HG03045 (cell line): ENCODE results near the gene MEIKIN.

Experiments
- ATAC-seq: cut with Tn5 transposase; IDR thresholded peaks from one replicate; pipeline ENCODE4 v1.9.1; 2021; ENCODE audit warnings: mild to moderate bottlenecking, moderate library complexity; ENCODE audit not compliant: unreplicated experiment

The MEIKIN gene

DNA sequence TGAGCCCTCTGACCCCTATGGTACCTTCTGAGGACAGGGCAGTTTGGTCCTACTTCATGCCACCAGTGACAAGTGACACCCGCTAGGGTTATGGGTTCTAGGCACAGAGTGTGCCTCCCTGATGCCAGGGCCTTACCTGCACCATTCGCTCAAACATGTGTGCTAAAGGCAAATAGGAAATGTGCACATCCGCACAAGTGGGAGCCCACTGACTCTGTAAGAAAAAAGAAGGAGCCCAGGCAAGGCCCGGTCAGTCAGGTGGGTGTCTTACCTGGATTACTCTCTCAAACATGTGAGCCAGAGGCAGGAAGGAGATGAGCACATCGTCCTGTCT, 29.1 kb upstream of the MEIKIN start:
- no peak for ATAC-seq

DNA sequence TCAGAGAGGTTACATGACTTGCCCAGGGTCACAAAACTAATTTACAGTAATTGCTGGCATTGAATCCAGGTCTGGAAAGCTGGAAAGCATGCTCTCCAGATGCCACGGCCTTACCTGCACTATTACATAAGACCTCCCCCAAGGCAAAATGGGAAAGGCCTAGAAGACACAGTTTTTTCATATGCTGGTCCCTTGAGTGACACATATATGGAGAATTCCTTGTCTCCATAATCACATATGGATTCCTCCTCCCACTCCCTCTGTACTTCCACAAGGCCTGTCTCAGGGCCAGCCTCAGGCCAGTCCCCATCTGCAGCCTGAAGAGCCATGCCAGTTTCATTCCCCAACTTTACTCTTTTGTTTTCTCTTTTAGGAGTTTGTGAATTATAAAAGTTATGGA, 28.6 kb upstream of the MEIKIN start:
- ATAC-seq: no peak

DNA sequence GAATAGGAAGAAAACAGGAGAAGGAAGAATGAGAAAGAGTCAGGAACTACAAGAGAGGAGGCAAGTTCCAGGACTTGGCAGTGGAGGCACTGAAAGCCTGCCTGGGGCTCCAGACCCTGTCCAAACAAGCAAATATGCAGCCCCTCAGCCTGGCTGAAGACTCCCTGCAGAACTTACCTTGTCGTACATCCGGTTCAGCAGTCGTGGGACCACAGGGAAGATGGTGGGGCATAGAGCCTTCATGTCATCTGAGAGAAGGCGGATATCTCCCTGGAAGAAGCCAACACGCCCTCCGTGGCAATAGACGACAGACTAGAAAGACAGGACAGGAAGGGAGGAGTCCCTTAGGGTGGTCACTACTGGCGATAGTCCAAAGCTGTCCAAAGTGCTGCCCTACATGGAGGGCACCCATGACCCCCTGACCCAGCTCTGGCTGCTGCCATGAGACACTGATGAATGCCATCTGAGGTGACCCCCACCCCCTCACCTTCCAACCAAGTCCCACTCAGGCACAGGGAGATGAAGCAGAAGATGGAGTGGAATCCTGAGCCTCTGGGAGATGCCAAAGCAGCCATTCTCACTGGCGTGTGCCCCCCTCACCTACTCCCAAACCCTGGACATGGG, 27.7 kb upstream of the MEIKIN start:
- ATAC-seq: no peak

DNA sequence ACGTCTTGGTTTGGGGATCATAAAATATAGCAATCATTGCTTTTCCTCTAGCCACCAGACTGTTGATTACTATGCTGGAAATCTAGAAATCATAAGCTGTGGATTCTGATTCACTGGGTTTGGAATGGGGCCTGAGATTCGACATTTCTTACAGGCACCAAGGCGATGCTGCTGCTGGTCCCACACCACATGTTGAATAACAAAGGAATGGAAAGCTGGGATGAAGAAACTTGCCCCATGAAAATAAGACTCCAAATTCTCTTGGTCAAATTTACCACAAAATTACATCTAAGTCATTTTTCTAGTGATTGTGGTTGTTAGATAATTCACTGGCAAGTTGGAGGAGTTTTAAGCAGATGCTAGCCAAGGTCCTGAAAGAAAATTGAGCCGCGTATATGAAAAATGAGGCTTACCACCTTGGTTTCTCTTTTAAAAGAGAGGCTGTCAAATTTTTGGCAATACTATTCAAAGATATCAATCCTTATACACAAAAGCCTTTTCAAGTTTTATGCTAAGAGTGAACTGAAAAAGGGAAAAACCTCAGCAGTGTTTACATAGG, 23.0 kb upstream of the MEIKIN start:
- no peak for ATAC-seq

DNA sequence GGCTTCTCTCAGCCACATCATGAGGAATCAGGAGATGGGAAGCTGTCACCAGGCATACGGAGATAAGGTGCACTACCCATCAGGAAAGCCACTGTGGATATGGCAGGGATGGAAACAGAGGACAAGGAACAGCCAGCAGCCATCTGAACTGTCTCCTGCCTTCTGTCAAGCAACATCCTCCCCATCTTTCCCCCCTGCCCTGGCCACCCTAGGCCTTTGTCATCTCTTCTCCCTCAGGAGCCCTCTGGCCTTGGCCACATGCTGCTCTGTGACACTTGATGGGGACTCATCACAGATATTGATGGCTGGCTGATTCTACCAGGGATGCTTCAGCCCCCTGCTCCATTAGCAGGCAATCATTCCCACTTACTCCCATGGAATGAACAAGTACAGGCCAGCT, 21.1 kb upstream of the MEIKIN start:
- ATAC-seq: no peak

DNA sequence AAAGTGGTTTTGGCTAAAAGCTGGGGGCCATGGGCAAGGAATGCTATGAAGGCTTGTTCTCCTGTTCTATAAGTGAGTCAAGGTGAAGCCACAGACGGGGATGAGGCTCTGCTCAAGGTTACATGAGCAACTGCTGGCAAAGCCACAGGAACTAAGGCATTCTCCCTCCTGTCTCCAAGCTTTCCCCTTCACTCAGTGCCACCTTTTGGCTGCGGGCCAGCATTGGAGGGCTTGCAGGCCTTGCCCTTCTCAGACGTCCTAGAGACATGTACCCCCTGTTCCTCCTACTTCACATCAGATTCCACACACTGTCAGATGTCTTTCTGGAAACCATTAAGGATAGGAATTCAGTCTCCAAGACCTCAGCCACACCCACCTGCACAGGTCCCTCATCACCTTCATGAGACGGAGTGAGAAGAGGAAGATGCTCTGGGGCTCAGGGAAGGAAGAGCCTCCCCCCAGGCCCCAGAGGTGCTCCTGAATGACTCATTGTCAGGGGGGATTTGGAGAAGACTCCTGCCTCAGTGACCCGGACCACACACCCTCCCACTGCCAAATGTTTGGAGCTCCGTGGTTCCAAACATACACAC, 20.5 kb upstream of the MEIKIN start:
- ATAC-seq: no peak

DNA sequence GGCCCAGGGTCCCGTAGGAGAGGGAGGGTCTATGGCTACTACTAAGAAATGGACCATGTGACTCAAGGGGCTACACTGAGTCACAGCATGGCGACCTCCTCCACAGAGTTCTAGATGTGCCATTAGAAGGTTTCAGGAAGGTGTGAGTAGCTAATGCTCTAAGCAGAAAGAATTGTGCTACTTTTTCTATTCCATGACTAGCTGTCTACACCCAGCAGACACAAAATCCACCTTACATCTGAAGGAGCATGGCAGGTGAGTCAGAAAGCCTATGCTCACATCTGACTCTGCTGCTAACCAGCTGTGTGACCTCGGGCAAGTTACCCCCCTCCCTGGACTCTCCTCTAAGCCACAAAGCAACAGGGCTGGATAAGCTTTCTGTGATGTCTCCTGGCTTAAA, 14.4 kb upstream of the MEIKIN start:
- ATAC-seq: no peak

DNA sequence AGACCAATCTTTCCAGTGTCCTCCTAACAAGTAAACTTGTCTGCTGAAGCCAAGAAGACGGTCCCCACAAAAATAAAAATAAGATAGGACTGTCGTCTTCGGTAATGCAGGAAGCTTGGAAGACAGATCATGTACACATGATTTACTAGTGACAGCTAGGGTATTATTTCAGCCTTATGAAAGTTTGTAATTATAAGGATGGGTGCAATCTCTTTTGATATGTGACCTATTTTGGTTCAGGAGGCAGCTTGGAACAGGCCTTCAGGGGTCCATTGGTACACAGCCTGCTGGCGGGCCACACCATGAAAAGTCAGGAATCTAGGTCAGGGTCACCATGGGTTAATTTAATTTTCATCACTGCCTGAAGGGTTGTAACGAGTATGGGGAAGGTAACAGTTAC, 13.7 kb upstream of the MEIKIN start:
- ATAC-seq: no peak

DNA sequence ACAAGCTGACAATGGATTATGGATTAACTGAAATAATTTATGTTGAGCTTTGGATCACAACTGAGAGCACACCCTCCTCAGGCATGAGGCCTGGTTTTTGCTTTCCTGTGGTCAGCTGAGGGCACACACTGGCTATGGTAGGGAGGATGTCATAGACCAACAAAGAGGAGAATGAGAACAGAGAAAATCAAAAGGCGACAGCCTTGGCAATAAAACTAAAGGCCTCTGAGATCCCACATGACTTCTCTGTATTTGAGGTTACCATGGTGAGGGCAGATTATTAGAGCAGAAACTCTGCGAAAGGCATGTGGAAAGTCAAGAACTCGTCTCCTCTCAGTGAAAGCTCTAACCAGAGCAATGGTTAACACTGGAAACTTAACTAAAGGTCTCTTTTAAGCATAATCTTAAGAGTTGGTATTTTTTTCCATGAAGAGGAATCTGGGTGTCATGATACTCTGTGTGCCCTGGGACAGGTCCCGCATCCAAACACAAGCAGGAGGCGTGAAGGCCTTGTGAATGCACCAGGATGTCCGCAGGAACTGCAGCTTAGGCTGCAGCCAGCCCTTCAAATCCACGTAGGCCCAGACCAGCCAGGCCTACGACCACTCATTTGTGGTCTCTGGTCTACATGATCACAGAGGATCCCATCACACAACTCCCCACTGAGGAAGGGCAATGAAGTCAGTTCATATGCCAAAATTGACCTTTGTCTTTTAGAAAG, 12.4 kb upstream of the MEIKIN start:
- no peak for ATAC-seq

DNA sequence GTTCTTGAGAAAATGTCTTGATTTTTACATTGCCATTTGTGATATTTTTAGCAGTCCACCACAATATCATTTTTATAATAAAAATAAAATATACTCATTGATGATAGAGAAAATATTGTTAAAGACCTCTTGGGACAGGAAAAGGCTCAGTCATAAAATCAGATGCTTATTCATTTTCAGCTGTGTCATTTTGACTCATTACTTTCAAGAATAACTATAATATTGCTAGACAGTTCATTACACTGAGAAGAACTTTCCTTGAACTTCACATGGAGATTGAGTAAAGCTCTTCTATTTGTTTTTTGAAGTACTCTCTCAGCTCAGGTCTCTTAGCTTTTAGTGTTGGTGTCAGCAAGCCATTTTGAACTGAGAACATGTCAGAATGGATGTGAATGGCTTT, 8.5 kb upstream of the MEIKIN start:
- ATAC-seq: no peak

DNA sequence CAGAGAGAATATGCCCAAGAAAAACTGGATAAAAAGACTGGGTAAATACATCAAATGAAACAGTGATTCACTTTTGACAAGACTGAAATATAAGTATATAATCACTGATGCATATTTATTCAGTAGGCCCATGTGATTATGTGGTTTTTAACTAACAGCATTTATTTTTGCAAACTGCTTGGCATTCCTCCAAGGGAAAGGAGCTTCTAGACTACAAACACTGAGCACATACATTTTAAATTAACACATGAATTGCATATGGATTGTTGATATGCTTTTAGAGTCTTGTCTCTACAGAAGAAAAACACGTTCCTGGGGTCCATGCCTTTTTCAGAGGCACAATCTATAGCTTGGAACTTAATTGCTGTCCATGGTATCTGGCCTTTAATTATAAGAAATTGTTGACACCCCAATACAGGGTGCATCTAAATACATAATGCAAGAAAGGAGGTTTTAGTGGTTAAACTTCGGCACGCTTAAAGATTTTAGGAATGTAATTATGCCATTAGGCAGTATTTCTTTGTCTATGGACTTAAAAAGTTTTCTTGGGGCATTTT, 6.9 kb upstream of the MEIKIN start:
- ATAC-seq: no peak

DNA sequence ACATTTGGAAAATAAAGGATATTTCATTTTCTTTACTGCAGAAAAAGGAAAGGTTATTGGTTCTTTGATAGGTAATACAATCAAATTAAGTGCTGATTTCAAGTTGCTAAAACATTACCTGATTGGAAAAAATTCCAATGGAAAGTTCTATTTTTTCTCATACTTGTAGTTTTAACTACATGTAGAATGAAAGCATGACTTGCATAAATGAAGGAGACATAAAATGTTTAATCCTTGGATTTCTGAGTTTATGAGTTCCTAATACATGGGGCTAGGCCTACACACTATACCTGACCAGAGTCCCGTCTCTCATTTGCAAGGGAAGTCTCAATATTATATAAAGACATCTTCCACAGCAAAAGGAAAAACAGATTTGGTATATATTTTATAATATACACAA, 5.2 kb upstream of the MEIKIN start:
- no peak for ATAC-seq

DNA sequence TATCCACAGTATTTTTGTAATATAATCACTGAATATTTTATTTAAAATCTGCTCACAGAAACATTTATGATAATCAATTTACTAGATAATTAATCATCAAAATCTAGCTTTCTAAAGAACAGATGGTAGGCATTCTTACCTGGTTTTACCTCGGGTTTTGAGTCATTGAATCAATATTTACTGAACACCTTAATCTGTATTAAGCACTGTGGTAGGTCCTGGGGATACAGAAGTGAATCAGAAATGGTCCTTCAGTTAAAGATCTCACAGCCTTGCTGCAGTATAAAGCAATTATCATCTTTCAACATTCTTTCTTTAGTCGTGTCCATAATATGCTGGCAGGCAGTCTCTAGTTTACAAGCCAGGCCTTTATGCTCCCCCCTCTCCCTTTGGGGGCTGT, 2.0 kb upstream of the MEIKIN start:
- no peak for ATAC-seq

DNA sequence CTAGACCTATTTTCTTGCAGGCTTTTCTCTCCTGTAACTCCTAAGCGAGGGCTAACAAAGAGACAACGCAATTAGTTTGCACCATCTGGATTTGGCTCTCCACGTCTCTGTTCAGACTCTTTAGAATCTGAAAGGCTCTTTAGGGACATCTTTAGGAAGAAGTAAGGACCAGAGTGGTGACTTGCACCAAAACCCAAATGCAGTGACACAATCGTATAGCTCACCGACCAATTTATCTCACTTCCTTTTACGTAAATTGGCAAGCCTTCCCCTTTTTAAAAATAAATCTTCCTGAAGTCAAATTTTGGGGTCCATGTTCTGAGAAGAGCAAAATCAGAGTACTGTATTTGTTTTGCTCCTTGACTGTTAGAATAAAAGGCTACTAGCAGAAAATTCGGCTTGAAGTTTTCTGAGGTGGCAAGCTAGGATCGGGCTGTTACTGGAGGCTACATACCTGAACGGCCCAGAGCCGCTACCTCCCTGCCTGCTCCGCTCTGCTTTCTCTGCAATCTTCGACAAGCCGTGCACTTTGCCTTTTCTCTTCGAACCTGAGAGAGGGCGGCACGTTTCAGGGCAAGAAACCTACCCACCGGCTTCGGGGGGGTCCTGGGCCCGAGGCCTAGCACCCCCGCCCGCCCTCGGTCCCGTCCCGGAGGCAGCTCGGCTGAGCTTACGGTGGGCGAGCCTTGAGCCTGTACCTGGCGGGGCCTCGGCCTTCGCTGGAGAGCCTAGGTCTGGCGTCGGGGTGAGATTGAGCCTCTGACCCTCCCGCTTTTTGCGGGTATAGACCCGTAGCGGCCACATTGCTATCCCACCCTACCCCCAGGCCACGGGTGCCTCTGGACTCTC, 537 bp downstream of the MEIKIN start:
- no peak for ATAC-seq

DNA sequence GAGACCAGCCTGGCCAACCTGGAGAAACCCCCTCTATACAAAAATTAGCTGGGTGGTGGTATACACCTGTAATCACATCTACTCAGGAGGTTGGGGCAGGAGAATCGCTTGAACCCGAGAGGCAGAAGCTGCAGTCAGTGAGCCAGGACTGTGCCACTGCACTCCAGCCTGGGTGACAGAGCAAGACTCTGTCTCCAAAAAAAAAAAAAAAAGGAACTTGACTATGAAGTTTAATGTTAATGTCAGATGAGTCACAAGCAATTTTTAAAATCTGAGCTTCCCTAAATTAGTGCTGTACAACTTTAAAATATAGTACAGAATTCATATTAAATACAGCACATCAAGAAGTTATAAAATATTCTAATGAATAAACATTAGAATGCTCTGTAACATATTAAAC, 1.5 kb downstream of the MEIKIN start:
- no peak for ATAC-seq

DNA sequence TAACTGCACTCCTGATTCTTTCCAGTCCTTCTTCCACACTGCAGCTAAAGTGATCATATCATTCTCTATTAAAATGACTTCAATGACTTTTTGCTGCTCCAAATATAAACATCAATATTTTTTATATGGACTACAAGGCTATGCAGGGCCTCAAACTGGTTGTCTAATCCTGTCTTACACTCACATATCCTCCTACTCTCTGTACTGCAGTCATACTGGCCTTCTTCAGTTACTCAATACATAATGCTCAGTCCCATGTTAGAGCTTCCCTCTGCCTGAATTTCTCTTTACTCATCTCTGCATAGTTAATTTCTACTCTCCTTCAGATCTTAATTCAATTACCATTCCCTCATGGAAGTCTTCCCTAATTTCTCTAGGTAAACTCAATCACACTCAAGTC, 3.4 kb downstream of the MEIKIN start:
- no peak for ATAC-seq

DNA sequence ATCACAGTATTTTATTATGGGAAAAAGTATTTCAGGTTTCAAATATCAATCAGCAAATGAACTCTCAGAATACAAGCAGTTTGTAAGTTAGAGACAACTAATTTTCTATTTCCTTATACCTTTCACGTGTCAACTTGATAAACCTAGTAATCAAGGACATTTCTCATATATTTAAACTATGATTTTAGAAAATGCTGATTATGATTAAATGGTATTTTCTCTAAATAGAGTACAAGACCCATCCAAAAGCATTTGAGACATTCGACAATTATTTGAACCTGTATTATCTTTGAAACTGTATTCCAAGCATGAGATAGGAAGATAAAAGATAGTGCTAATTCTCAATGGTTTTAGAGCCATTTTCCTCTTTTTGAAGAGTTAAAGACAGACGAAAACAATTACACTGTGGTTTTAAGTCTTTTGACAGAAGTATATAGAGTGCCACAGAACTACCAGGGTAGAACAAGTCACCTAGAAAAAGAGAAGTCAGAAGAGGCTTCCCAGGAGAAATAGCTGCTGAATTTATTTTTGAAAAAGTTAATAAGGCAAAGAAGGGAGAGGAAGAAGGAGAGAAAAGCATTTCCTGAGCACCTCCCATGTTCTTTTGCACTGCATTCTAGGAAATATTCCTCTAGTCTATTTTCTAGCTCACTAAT, 5.6 kb downstream of the MEIKIN start:
- ATAC-seq: no peak

DNA sequence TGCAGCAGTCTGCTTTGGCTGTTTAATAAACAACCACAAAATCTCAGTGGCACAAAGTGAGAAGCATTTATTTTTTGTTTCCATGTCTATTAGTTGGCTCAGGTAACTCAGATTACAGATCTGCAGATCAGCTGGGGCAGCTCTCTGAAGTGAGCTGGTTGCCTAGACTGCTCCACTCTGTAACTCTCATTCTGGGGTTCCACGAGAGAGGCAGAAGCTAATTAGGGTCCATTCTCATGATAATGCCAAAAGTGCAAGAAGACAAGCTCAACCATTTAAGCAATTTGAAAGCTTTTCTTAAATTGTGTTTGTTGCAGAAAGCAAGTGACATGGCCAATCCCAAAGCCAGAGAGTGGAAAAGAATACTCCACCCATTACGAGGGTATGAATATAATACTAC, 13.2 kb downstream of the MEIKIN start:
- ATAC-seq: no peak

DNA sequence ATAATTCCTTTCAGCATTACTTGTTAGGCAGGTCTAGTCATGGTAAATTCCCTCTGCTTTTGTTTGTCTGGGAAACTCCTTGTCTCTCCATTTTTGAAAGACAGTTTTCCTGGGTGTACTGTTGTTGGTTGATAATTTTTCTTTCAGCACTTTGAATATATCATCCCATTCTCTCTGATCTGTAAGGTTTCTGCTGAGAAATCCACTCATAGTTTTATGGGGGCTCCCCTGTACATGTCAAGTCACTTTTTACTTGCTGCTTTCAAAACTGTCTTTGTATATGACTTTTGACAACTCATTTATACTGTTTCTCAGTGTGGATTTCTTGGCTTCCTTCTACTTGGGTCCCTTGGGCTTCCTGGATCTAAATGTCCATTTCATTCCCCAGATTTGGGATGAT, 16.5 kb downstream of the MEIKIN start:
- ATAC-seq: no peak

DNA sequence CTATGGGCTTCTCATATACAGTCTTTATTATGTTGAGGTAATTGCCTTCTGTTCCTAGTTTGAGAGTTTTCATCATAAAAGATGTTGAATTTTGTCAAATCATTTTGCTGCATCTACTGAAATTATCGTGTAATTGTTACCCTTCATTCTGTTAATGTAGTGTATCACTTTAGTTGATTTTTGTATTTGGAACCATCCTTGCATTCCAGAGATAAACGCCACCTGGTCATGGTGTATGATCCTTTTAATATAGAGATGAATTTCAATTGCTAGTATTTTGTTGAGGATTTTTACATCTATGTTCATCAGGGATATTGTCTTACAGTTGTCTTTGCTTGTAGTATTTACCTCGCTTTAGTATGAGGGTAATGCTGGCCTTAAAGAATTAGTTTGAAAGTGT, 19.3 kb downstream of the MEIKIN start:
- ATAC-seq: no peak

DNA sequence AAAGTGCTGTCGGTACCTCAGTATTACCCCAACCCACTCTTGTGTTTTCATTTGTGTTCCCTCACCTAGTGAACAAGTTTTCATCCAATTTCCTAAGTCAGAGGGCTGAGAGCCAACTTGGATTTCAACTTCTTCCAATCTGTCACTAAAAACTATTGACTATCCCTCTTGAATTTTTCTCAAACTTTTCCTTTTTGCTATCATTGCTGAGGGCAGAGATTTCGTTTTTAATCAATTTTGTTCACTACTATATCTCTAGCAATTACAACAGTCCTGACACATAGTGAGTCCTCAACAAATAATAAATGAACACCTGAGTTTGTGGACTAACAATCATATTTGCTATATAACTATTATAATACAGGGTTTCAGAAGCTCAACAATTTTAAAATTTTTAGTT, 29.0 kb downstream of the MEIKIN start:
- ATAC-seq: no peak
